Measurements from ENCODE around the gene CNTD1.
A peak's percentile ranks its signal among the peaks of the same experiment; 100 is the strongest.
"Not testable (repeated sequence)": the region's sequence is repeated elsewhere in the genome, so short reads cannot be mapped to it uniquely, and the experiment has no call there.

CNTD1 gene

GRCh38 chr17:42766124-42766523 lies 32.5 kb upstream of the CNTD1 start:
- Histone ChIP-seq H3K27ac (ENCODE audit: insufficient read depth, low read depth, low read length, poor library complexity, severe bottlenecking) (no peak overlapping the region), H3K36me3 (ENCODE audit: control insufficient read depth, insufficient read depth, low read length) (no peaks in the 10 kb centered on the region), H3K4me1 (ENCODE audit: control insufficient read depth, insufficient read depth, low read length) (no peaks in the 10 kb centered on the region), H3K27me3 (ENCODE audit: control insufficient read depth, insufficient read depth, low read length, poor library complexity, severe bottlenecking) (peaks cover 20% of the 10 kb centered on the region), H3K4me3 (ENCODE audit: insufficient read depth, low read depth, low read length) (no peak overlapping the region), H3K9me3 (ENCODE audit: control insufficient read depth, low read length) (no peaks in the 10 kb centered on the region)
- WGBS, 2 experiments, result 91 to 93% methylated on average over 6 of the region's 6 CpGs

GRCh38 chr17:42767512-42767911 lies 31.1 kb upstream of the CNTD1 start:
- no peak overlapping the region for H3K27ac ChIP-seq (ENCODE audit: insufficient read depth, low read depth, low read length, poor library complexity, severe bottlenecking)
- no peaks in the 10 kb centered on the region for H3K9me3 ChIP-seq (ENCODE audit: control insufficient read depth, low read length)
- H3K4me1 ChIP-seq (ENCODE audit: control insufficient read depth, insufficient read depth, low read length), result no peaks in the 10 kb centered on the region
- H3K36me3 ChIP-seq (ENCODE audit: control insufficient read depth, insufficient read depth, low read length), result no peaks in the 10 kb centered on the region
- peaks cover 6% of the 10 kb centered on the region for H3K27me3 ChIP-seq (ENCODE audit: control insufficient read depth, insufficient read depth, low read length, poor library complexity, severe bottlenecking)
- no peak overlapping the region for H3K4me3 ChIP-seq (ENCODE audit: insufficient read depth, low read depth, low read length)

DNA sequence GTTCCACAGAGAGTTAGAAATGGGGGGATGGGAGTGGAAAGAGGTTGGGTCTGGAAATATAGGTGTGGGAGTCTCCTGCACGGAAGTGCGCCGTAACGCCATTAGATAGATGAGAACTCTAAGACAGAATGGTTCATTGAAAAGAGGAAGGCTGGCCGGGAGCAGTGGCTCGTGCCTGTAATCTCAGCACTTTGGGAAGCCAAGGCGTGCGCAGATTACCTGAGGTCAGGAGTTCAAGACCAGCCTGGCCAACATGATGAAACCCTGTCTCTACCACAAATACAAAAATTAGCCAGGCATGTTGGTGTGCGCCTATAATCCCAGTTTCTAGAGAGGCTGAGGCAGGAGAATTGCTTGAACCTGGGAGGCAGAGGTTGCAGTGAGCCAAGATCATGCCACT lies 30.7 kb upstream of the CNTD1 start:
- not testable (repeated sequence) for H3K27ac ChIP-seq (ENCODE audit: insufficient read depth, low read depth, low read length, poor library complexity, severe bottlenecking); H3K4me1 ChIP-seq (ENCODE audit: control insufficient read depth, insufficient read depth, low read length); H3K36me3 ChIP-seq (ENCODE audit: control insufficient read depth, insufficient read depth, low read length); H3K27me3 ChIP-seq (ENCODE audit: control insufficient read depth, insufficient read depth, low read length, poor library complexity, severe bottlenecking); H3K9me3 ChIP-seq (ENCODE audit: control insufficient read depth, low read length); H3K4me3 ChIP-seq (ENCODE audit: insufficient read depth, low read depth, low read length)
- 89 to 92% methylated on average over 9 of the region's 9 CpGs for WGBS, 2 experiments

DNA sequence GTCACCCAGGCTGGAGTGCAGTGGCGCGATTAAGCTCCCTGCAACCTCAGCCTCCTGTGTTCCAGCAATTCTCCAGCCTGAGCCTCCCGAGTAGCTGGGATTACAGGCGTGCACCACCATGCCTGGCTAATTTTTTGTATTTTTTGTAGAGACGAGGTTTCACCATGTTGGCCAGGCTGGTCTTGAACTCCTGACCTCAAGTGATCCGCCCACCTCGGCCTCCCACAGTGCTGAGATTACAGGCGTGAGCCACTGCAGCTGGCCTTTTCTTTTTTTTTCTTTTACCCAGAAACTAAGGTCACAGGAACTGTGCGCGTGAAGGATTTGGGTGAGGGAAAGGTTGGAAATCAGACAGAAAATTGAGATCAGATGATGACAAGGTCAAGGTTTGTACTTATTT lies 28.7 kb upstream of the CNTD1 start:
- H3K4me3 ChIP-seq (ENCODE audit: insufficient read depth, low read depth, low read length); H3K4me1 ChIP-seq (ENCODE audit: control insufficient read depth, insufficient read depth, low read length); H3K27ac ChIP-seq (ENCODE audit: insufficient read depth, low read depth, low read length, poor library complexity, severe bottlenecking); H3K9me3 ChIP-seq (ENCODE audit: control insufficient read depth, low read length); H3K36me3 ChIP-seq (ENCODE audit: control insufficient read depth, insufficient read depth, low read length); H3K27me3 ChIP-seq (ENCODE audit: control insufficient read depth, insufficient read depth, low read length, poor library complexity, severe bottlenecking): not testable (repeated sequence)
- 90 to 91% methylated on average over 9 to 10 of the region's 10 CpGs for WGBS, 2 experiments

- peaks cover 8% of the 10 kb centered on the region for H3K36me3 ChIP-seq (ENCODE audit: control insufficient read depth, insufficient read depth, low read length)
- no peaks in the 10 kb centered on the region for H3K27me3 ChIP-seq (ENCODE audit: control insufficient read depth, insufficient read depth, low read length, poor library complexity, severe bottlenecking)
- no peaks in the 10 kb centered on the region for H3K9me3 ChIP-seq (ENCODE audit: control insufficient read depth, low read length)
- WGBS, 2 experiments, result 20 to 26% methylated on average over 3 of the region's 3 CpGs
- H3K27ac ChIP-seq (ENCODE audit: insufficient read depth, low read depth, low read length, poor library complexity, severe bottlenecking), result no peak overlapping the region
- H3K4me3 ChIP-seq (ENCODE audit: insufficient read depth, low read depth, low read length), result peak overlapping the region; percentile 79
- H3K4me1 ChIP-seq (ENCODE audit: control insufficient read depth, insufficient read depth, low read length), result peaks cover 6% of the 10 kb centered on the region
Observed at GRCh38 chr17:42772945-42773289, 25.7 kb upstream of the CNTD1 start.

DNA sequence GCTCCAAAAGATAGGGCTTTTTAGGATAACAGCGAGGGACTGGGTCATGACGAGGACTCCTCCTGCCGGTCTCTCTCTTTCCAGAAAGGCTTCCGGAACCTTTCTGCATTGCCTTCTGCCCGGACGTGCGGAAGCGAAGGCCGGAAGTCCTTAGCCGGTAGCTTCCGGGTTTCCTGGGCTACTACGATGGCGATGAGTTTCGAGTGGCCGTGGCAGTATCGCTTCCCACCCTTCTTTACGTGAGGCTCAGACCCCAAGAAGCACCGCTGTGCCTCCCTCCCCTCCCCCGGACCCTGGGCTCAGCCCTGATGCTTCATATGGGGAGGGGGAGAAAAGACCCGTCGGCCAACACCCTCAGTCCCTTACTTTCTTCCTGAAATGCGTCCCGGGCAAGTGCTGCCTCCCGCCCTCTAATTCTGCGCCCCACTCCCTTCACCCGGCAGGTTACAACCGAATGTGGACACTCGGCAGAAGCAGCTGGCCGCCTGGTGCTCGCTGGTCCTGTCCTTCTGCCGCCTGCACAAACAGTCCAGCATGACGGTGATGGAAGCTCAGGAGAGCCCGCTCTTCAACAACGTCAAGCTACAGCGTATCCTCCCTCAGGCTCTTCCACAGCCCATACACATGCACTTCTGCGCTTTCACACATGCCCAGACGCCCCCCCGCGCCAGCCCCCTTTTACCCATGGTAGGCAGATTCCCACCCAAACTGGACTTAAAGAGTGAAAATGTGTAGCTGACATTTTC lies 25.2 kb upstream of the CNTD1 start, which contains the start of gene VPS25:
Gene VPS25, plus strand, starts transcription at position 160 of the 746 bp plus-strand sequence. Its CDS starts 27 bp downstream, at position 187.
- WGBS, 2 experiments, result 1% methylated on average over 39 of the region's 39 CpGs
- no peak within 1 kb of the TSS for H3K27ac ChIP-seq (ENCODE audit: insufficient read depth, low read depth, low read length, poor library complexity, severe bottlenecking)
- H3K4me1 ChIP-seq (ENCODE audit: control insufficient read depth, insufficient read depth, low read length), result peaks cover 6% of the 10 kb centered on the region

GRCh38 chr17:42774066-42774745 lies 24.5 kb upstream of the CNTD1 start:
- no peak overlapping the region for H3K27ac ChIP-seq (ENCODE audit: insufficient read depth, low read depth, low read length, poor library complexity, severe bottlenecking)
- H3K27me3 ChIP-seq (ENCODE audit: control insufficient read depth, insufficient read depth, low read length, poor library complexity, severe bottlenecking), result no peaks in the 10 kb centered on the region

More for the DNA sequence above, 25.2 kb upstream of the CNTD1 start, which contains the start of gene VPS25:
- Histone ChIP-seq H3K27me3 (ENCODE audit: control insufficient read depth, insufficient read depth, low read length, poor library complexity, severe bottlenecking) (no peaks in the 10 kb centered on the region), H3K9me3 (ENCODE audit: control insufficient read depth, low read length) (no peaks in the 10 kb centered on the region), H3K4me3 (ENCODE audit: insufficient read depth, low read depth, low read length) (peak within 1 kb of the TSS; percentile 79), H3K36me3 (ENCODE audit: control insufficient read depth, insufficient read depth, low read length) (peaks cover 8% of the 10 kb centered on the region)

GRCh38 chr17:42775534-42776098 lies 23.0 kb upstream of the CNTD1 start:
- Histone ChIP-seq H3K27me3 (ENCODE audit: control insufficient read depth, insufficient read depth, low read length, poor library complexity, severe bottlenecking) (peaks cover 6% of the 10 kb centered on the region), H3K36me3 (ENCODE audit: control insufficient read depth, insufficient read depth, low read length) (peaks cover 8% of the 10 kb centered on the region), H3K4me1 (ENCODE audit: control insufficient read depth, insufficient read depth, low read length) (peaks cover 6% of the 10 kb centered on the region), H3K27ac (ENCODE audit: insufficient read depth, low read depth, low read length, poor library complexity, severe bottlenecking) (no peak overlapping the region), H3K9me3 (ENCODE audit: control insufficient read depth, low read length) (no peaks in the 10 kb centered on the region), H3K4me3 (ENCODE audit: insufficient read depth, low read depth, low read length) (no peak overlapping the region)
- WGBS, 2 experiments, result 96% methylated on average over 2 to 3 of the region's 3 CpGs

More at GRCh38 chr17:42774066-42774745, 24.5 kb upstream of the CNTD1 start:
- H3K36me3 ChIP-seq (ENCODE audit: control insufficient read depth, insufficient read depth, low read length), result peaks cover 8% of the 10 kb centered on the region
- no peaks in the 10 kb centered on the region for H3K9me3 ChIP-seq (ENCODE audit: control insufficient read depth, low read length)
- peak overlapping the region; percentile 79 for H3K4me3 ChIP-seq (ENCODE audit: insufficient read depth, low read depth, low read length)
- WGBS, 2 experiments, result 75 to 87% methylated on average over 3 of the region's 3 CpGs
- peaks cover 6% of the 10 kb centered on the region for H3K4me1 ChIP-seq (ENCODE audit: control insufficient read depth, insufficient read depth, low read length)

GRCh38 chr17:42778570-42778969 lies 20.1 kb upstream of the CNTD1 start:
- H3K27me3 ChIP-seq (ENCODE audit: control insufficient read depth, insufficient read depth, low read length, poor library complexity, severe bottlenecking), result peaks cover 36% of the 10 kb centered on the region
- WGBS, 2 experiments, result 88 to 96% methylated on average over 5 of the region's 5 CpGs
- H3K4me1 ChIP-seq (ENCODE audit: control insufficient read depth, insufficient read depth, low read length), result peaks cover 6% of the 10 kb centered on the region
- no peaks in the 10 kb centered on the region for H3K9me3 ChIP-seq (ENCODE audit: control insufficient read depth, low read length)
- no peak overlapping the region for H3K27ac ChIP-seq (ENCODE audit: insufficient read depth, low read depth, low read length, poor library complexity, severe bottlenecking)
- no peak overlapping the region for H3K4me3 ChIP-seq (ENCODE audit: insufficient read depth, low read depth, low read length)
- peaks cover 8% of the 10 kb centered on the region for H3K36me3 ChIP-seq (ENCODE audit: control insufficient read depth, insufficient read depth, low read length)

- no peak overlapping the region for H3K4me3 ChIP-seq (ENCODE audit: insufficient read depth, low read depth, low read length)
- 88 to 91% methylated on average over 2 to 3 of the region's 3 CpGs for WGBS, 2 experiments
- H3K27ac ChIP-seq (ENCODE audit: insufficient read depth, low read depth, low read length, poor library complexity, severe bottlenecking), result no peak overlapping the region
- no peaks in the 10 kb centered on the region for H3K4me1 ChIP-seq (ENCODE audit: control insufficient read depth, insufficient read depth, low read length)
- H3K9me3 ChIP-seq (ENCODE audit: control insufficient read depth, low read length), result no peaks in the 10 kb centered on the region
- peaks cover 8% of the 10 kb centered on the region for H3K36me3 ChIP-seq (ENCODE audit: control insufficient read depth, insufficient read depth, low read length)
- H3K27me3 ChIP-seq (ENCODE audit: control insufficient read depth, insufficient read depth, low read length, poor library complexity, severe bottlenecking), result peaks cover 40% of the 10 kb centered on the region
Observed at GRCh38 chr17:42779304-42779935, 19.2 kb upstream of the CNTD1 start.

Measured in ectodermal cell (in vitro differentiated cells).